ENCODE measurements around the gene LPAR3.

DNA sequence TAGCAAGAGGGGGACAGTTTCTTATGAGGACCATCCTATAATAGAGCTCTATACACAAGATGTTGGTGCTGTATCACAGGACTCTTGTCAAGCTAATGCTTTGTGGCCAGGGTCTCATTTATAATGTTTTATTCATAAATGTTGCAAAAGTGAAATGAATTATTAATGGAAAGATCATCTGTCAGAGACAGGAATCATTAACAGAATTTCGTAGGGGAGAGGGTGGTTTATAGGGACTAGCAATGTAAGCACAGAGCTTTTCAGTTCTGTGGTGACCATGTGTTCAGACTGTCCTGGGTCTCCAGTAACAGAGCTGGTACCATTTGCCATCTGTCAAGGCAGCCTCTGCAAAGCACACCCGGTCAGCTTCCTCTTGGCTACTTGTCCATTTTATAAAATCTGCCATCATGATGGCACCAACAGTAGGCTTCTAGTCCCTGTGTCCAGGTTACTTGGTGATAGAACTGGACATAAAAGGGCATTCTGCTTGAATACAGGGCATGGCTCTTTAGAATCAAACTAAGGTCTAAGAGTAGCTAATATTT lies 36.2 kb downstream of the LPAR3 start:
- TF ChIP-seq POLR2A (IDR thresholded peaks at IDR 0.05): no peak
- TF ChIP-seq, protein P1, sequence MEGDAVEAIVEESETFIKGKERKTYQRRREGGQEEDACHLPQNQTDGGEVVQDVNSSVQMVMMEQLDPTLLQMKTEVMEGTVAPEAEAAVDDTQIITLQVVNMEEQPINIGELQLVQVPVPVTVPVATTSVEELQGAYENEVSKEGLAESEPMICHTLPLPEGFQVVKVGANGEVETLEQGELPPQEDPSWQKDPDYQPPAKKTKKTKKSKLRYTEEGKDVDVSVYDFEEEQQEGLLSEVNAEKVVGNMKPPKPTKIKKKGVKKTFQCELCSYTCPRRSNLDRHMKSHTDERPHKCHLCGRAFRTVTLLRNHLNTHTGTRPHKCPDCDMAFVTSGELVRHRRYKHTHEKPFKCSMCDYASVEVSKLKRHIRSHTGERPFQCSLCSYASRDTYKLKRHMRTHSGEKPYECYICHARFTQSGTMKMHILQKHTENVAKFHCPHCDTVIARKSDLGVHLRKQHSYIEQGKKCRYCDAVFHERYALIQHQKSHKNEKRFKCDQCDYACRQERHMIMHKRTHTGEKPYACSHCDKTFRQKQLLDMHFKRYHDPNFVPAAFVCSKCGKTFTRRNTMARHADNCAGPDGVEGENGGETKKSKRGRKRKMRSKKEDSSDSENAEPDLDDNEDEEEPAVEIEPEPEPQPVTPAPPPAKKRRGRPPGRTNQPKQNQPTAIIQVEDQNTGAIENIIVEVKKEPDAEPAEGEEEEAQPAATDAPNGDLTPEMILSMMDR (IDR thresholded peaks at IDR 0.05): no peak
